Eye (tissue), 1 donor: ENCODE measurements around the gene B4GALT5.
"Not testable (repeated sequence)": the region's sequence is repeated elsewhere in the genome, so short reads cannot be mapped to it uniquely, and the experiment has no call there.

Source experiments
- DNase-seq: peaks from one replicate; pipeline ENCODE4 v3.0.0-alpha.2; 2015

Gene B4GALT5

DNA sequence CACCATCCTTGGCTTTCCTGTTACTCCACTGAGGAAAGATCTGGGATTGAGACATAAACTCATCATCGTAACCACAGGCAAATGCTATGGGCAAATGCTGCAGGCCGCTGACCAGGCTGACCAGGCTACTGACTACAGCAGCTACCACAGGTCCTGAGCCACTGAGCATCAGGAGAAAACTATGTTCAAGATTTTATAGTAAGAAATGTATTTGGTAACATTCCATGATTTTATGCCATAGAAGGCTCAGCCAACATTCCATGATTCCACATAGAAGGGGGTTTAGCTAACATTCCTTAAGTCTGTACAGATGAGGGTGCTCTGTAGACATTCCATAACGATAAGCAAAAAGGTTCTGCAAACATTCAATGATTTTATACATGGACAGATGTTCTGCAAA lies 16.1 kb upstream of the B4GALT5 start:
- DNase-seq = no peak

DNA sequence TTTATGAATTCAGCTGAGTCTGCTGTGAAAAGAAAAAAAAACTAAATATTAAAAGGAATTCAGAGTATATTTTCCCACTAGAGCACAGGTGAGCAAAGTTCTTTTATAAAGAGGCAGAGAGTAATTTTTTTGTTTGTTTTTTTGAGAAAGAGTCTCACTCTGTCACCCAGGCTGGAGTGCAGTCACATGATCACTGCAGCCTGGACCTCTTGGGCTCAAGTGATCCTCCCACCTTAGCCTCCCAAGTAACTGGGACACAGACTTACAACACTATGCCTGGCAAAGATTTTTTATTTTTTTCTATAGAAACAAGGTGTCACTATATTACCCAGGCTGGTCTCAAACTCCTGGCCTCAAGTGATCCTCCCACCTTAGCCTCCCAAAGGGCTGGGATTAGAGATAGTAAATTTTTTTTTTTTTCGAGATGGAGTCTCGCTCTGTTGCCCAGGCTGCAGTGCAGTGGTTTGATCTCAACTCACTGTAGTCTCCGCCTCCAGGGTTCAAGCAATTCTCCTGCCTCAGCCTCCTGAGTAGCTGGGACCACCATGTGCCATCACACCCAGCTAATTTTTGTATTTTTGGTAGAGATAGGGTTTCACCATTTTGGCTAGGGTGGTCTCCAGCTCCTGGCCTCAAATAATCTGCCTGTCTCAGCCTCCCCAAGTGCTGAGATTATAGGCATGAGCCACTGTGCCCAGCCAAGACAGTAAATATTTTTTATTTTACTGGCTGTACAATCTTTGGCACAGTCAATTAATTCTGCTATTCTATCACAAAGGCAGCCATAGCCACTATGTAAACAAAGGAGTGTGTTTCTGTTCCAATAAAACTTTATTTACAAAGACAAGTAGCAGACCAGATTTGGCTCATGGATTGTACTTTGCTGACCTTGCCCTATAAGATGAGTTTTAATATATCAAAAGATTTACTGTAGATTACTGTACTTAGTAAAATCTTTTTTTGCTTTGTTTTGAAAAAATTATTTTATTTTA lies 14.5 kb upstream of the B4GALT5 start:
- no peak for DNase-seq

DNA sequence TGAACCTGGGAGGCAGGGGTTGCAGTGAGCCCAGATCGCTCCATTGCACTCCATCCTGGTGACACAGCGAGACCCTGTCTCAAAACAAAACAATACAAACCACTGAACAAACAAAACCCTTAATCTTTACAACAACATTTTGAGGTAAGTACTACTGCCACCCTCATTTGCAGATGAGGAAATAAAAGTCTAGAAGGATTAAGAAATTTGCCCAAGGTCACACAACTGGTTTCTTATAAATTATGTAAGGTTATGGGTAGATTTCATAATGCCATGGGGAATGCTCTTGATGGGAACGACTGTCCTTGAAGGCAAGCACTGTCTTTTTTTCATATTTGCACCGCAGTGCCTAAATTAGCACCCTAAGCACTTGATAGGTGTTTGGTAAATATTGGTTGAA lies 13.8 kb upstream of the B4GALT5 start:
- DNase-seq = no peak

DNA sequence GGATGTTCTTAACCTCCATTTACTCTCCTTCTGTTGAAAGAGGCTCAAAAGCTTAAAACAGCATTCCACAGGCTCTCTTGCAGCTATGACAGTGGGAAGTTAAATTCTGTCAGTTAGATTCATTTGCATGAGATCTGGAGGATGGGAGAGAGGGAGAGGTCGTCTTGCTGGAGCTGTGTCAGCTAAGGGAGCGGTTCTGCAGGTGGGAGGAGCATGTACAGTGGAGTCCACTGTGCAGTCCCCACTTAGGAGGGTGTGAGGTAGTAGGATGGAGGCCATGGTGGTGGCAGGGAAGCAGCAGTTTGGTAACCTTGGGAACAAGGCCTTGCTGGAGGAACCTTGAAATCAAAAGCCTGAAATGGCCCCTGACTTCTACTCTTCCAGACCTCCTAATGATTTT lies 12.0 kb upstream of the B4GALT5 start:
- no peak for DNase-seq

DNA sequence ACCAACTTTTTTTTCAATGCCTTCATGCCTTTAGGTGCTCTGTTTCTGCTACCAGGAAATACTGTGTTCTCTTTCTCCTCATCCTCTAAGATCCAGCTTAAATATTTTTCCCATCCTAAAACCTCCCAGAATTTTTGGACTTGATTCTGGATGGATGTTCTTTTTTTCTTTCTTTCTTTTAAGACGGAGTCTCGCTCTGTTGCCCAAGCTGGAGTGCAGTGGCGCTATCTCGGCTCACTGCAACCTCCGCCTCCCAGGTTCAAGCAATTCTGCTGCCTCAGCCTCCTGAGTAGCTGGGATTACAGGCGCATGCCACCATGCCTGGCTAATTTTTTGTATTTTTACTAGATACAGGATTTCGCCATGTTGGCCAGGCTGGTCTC lies 11.5 kb upstream of the B4GALT5 start:
- DNase-seq = not testable (repeated sequence)

DNA sequence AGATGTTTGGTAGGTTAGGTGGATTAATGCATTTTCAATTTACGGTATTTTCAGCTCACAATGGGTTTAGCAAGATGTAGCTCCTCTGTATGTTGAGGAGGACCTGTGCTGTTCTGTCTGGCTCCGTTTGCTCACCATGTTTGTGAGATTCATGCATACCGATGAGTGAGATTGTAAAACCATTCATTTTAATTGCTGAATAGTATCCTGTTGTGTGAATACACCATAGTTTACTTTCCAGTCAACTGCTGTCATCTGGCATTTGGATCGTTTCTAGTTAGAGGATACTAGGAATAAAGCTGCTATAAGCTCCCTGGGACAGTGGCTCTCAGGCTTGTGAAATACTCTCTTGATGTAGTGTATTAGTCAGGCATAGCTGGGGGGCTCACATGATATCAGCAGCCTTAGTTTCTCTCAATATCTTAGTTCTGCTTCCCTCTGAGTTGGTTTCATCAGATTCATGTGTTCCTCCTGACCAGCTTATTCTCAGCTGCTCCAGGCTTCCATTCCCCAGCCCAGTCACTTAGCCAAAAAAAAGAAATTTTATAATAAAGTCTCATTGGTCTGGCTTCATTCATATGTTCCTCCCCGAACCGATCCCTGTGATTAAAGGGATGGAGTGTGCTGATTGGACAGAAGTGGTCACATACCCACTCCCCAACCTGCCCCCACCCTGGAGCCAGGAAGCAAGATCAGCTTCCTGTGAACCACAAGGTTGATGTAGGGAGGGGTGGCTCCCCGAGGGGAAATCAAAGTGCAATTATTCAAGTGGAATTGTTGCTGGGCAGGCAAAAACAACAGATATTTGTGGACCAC lies 10.9 kb upstream of the B4GALT5 start:
- peak; percentile 25 for DNase-seq

DNA sequence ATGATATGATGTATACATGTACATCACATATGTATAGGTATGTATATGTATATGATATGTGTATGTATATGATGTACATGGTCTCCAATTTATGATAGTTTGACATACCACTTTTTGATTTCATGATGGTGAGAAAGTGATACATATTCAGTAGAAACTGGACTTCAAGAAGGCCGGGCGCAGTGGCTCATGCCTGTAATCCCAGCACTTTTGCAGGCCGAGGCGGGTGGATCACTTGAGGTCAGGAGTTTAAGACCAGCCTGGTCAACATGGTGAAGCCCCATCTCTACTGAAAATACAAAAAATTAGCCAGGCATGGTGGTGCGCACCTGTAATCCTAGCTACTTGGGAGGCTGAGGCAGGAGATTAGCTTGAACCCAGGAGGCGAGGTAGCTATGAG lies 10.1 kb upstream of the B4GALT5 start:
- not testable (repeated sequence) for DNase-seq

DNA sequence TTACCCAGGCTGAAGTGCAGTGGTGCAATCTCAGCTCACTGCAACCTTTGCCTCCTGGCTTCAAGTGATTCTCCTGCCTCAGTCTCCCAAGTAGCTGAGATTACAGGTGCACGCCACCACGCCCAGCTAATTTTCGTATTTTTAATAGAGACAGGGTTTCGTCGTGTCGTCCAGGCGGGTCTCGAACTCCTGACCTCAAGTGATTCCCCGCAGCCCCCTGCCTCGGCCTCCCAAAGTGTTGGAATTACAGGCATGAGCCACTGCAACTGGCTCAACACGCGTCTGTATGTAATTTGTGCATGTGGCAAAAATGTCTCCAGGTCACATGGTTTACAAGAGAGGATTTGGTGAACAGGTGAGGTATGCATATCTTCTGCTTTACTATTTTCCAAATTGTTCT lies 7.6 kb upstream of the B4GALT5 start:
- DNase-seq = not testable (repeated sequence)

DNA sequence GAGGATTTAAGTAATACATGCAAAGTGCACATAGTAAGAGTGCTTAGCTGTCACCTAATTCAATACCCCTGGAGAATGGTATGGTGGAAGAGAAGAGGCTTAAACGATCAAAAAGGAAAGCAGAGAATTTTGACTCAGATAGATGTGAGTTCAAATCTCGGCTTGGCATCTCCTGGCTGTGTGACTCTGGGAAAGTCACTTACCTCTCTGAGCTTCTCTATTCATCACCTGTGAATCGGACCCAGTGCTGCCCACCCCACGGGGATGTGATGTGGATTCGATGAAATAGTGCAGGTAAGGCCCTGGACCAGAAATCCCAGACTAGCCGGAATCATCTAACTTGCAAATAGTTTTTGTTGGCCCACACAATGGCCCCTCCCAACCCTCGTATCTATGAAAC lies 1.8 kb upstream of the B4GALT5 start:
- DNase-seq = no peak

DNA sequence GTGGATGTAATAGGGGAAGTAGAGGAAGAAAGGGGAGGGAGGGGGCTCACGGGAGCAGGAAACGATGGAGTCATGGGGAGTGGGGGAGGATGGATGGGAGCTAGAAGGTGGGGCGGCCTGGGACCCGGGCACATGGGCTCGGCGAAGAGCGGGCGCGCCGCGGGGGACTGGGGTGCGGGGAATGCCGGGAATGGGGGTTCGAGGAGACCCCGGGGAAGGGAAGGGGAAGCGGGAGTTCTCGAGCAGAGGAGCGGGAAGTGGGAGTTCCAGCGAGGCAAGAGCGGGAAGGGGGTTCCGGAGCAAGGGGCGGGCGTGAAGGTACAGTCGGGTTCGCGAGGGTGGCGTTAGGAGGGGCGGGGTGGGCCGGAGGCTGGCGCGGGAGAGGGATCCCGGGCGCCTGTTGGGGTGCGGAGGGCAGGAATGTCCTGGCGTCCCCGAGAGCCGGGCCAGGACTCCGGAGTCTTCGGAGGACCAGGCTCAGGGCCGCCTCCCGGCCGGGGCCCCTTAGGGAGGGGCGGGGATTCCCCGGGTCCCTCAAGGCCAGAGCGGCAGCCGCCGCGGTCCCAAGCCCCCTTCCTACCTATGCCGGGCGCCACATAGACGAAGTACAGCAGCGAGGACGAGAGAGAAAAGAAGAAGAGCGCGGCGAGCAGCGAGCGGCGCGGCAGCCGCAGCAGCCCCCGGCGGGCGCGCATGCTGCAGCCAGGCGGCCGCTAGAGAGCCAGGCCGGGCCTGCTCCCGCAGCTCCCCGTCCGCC lies 504 bp downstream of the B4GALT5 start:
- DNase-seq = peak; percentile 77

DNA sequence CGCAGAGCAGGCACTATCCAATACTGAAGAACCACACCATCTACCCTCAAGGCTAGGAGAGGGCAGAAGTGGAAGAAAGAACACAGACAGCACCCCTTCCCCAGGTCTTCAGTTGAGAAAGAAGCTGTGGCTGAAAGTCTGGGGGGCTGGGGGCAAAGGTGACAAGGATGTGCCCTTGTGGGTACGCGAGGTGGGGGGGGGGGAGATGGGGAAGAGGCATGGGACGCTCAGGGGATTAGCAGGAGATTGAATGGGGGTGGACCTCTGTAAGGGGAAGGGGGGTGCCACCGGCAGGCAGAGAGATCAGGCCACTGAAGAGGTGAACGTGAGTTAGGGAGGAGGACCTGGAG lies 1.1 kb downstream of the B4GALT5 start:
- DNase-seq = no peak

DNA sequence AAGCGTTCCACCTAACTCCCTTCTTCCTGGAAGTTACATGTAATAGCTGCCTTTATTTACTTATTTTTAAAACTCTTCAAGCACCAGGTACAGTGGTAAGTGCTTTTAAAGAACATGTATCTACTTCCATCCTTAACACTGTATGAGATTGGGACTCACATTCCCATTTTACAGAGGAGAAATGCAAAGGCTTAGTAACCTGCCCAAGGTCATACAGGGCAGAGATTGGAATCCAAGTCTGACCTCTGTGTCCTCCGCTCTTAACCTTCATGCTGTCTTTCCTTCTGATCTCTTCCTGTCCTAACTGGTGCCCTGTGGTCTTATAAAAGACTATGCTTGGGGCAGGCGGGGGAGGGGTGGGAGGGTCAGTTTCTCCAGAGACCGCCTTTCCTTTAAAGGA lies 1.6 kb downstream of the B4GALT5 start:
- no peak for DNase-seq

DNA sequence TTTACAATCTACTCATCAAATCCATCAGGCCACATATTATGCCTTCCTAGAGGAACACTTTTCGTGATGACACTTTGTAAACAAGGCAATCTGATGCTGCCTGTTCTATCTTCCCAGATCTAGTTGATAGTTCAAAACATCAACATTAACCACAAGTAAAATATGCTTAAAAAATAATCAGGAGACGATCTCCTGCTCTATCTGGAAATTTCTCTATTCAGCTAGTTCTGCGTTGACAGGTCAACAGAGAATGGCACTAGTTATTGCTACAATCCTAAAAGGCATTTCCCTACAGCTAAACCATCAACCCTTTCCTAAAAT lies 2.1 kb downstream of the B4GALT5 start:
- no peak for DNase-seq

DNA sequence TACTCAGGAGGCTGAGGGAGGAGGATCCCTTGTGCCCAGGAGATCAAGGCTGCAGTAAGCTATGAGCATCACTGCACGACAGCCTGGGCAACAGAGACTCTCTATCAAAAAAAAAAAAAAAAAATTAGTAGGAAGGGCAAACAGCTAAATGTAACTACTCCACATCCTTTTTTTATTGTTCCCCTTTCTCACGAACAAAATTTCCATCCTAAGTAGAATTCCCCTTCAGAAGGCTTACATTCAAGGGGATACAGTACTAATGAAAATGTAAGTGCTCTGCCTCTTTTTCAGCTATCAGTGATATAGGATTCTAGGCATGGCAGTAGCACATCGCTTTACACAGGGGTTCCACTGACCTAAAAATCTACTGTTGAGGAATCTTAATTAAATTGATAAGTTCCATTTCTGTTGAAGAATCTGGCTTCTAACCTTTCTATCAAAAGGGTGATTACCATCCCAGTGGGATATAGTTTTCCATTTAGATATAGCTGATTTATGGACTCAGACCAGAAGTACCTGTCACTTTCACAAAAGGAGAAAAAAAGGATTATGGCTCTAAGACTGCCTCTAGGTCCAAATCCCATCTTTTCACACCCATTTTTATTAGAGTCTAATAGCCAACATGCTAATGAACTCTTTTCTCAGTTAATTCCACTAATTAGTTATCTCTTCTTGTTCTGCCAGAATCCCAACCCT lies 2.6 kb downstream of the B4GALT5 start:
- no peak for DNase-seq

DNA sequence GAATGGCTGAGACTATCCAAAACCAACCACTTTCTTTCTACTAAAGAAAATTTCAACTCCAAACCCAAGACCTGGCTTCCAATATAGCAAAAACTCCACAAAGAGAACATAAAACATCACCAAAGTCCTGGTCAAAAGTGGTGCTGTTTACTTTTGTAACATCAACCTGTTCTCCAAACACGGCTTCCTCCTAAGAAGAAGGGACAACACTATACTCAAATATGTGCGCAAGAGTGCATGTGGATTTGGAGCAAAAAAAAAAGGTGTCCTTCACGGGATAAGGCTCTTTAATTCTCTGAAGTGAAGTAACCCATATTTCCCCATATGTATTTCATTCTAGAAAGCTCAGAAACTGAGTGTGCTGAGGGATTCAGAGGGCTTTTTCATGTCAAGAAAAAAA lies 6.6 kb downstream of the B4GALT5 start:
- DNase-seq = no peak

DNA sequence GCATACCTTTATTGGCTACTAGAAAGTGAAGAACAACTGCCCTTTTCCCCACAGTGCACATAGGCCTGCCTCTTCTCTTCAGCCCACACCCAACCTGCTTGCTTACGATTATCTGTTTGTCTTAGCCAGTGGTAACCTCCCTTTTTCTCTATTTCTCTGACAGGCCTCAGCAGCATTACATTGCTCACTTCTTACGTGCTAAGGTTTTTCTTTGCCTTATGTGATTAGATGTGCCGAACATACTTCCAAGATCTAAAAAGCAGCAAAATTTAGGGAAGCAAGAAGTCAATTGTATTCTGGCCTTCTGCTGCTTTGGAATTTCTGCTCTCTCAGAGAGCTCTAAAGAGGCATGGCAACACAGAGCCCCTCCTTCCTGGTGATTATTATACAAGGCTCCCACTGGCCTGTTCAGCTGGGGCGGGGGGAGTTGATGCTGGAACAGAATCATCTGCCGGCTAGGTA lies 7.0 kb downstream of the B4GALT5 start:
- no peak for DNase-seq

DNA sequence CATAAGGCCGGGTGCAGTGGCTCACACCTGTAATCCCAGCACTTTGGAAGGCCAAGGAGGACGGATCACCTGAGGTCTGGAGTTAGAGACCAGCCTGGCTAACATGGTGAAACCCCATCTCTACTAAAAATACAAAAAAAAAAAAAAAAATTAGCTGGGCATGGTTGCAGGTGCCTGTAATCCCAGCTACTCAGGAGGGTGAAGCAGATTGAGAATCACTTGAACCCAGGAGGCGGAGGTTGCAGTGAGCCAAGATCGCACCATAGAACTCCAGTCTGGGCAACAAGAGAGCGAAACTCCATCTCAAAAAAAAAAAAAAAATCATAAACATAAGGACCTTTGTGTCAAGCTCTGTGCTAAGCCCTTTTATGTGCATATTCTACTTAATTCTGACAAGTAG lies 7.8 kb downstream of the B4GALT5 start:
- DNase-seq = not testable (repeated sequence)

DNA sequence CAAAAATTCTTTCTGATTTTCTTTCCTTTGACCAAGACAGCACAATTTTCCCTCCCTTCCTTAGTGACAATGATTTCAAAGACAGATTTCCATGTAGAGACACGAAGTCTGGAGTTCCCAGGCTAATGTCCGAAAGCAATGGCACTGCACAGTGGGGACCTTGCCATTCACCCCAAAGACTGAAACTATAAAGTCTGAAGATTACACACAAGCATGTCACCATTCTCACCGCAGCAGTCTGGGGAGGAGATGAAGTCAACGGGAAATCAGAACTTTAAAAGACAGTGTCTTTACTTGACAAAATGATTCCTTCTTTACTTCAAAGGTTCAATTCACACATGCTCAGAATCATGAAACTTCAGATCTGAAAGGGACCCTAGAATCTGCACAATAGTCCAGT lies 8.3 kb downstream of the B4GALT5 start:
- DNase-seq = no peak

DNA sequence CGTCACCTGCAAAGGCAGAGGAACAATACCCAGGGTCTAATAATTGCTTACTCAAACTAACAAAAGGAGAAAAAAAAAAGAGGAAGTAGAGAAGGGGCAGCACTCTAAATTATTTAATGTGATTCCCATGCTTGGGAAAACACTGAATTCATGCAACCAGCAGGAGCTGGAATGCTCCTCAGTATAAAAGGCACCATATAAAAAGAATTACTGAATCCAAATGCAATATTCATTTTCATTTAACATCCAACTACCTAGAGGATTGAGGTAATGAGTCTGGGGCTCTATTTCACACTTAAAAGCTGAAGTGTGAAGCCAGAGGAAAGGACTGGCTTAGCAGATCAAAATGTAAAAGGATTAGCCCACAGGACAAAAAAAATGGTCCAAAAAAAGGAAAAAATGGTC lies 8.7 kb downstream of the B4GALT5 start:
- no peak for DNase-seq

DNA sequence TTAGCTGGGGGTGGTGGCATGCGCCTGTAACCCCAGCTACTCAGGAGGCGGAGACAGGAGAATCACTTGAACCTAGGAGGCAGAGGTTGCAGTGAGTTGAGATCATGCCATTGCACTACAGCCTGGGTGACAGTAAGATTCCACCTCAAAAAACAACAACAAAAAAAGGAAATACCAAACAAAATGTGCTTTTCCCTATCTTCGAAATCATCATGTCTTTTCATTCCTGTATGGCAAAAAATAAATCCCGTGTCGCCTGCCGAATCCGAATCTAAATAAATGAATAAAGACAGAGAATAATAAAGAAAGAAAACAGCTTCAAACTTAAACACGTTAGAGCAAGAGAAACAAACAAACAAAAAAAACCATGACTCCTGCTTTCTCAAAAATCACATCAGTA lies 11.8 kb downstream of the B4GALT5 start:
- DNase-seq = no peak

DNA sequence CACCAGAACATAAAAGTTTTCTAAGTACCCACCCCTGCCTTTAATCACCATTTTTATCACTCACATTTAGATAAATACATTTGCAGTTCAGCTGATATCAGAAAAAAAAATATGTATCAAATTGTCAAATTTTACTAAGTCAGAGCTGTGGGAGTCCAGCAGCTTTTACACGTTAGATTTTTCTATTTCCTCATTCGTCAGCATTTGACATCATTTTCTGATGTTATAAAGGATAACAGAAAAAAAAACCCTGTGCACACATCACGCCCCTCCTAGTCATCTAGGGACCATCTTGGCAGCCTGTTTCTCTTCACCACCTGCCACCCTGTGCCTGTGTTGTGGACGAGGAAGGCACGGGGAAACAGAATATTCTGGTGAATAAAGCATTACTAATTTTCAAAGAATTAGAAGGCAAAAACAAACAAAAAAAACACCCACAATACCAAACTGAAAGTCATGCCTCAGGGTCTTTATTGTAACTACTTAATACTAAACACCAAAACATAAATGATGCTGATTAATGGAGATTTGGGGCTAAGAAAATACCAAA lies 12.4 kb downstream of the B4GALT5 start:
- DNase-seq = no peak

DNA sequence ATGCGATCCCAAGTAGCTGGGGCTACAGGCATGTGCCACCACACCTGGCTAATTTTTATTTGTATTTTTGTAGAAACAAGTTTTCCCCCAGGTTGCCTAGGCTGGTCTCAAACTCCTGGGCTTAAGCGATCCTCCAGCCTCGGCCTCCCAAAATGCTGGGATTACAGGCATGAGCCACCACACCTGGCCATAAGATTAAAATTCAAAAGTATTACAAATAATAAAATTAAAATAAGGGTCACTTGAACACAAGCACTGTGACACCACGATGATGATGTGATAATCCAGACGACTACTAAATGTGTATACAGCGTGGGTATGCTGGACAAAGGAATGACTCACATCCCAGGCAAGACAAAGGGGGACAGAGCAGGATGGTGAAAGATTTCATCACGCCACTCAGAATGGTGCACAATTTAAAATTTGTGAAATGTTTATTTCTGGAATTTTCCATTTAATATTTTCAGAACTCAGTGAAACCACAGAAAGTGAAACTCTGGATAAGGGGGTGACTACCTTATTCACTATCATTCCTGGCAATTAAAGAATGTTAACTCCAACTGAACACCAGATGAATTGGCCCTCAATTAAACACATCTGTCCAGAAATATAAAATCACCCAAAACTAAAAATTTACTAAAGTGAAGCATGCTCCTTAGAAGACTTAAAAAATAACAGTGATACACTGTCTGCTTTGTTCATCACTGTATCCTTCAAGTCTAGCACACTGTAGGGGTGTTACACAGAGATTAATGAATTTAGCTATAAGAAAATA lies 13.1 kb downstream of the B4GALT5 start:
- DNase-seq = no peak
